KOPT-K1 (cell line): Measurements from ENCODE around the gene XYLB.

Experiments used
- H3K27ac ChIP-seq: fragments of 200-600 bp; sonication (generic); 2 replicates; pipeline ENCODE4 v1.5.1; 2016; ENCODE audit warnings: antibody characterized with exemption, mild to moderate bottlenecking, low read depth, low read length; ENCODE audit not compliant: poor library complexity, severe bottlenecking
- H3K36me3 ChIP-seq: fragments of 200-600 bp; sonication (generic); 2 replicates; pipeline ENCODE4 v1.5.1; 2017; ENCODE audit warnings: antibody characterized with exemption, mild to moderate bottlenecking, low read length, moderate library complexity; ENCODE audit not compliant: insufficient read depth
- H3K9me3 ChIP-seq: fragments of 200-600 bp; sonication (generic); 2 replicates; pipeline ENCODE4 v1.5.1; 2017; ENCODE audit warnings: antibody characterized with exemption, low read length, mild to moderate bottlenecking; ENCODE audit not compliant: insufficient read depth, poor library complexity, severe bottlenecking

XYLB gene

DNA sequence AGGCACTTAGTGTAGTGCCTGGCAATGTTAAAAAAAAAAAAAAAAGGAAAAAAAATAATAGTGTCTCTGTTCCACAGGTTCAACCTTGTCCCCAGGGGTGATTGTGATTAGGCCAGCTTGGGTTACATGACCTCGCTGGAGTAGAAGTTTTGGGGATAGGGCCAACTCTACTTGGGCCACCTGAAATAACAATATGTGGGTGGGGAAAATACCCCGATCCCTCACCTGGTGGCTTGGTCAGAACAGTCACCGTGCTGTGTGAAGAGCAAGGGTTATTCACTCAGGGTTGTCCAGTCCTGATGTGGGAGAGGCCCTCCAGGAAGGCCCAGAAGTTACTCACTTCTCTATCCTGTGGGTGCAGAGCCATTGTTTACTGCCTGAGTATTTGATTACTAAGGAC, 19.5 kb downstream of the XYLB start:
- H3K36me3 ChIP-seq = peaks cover 100% of the 10 kb centered on the region
- H3K27ac ChIP-seq = no peak overlapping the region
- H3K9me3 ChIP-seq = peaks cover 6% of the 10 kb centered on the region

DNA sequence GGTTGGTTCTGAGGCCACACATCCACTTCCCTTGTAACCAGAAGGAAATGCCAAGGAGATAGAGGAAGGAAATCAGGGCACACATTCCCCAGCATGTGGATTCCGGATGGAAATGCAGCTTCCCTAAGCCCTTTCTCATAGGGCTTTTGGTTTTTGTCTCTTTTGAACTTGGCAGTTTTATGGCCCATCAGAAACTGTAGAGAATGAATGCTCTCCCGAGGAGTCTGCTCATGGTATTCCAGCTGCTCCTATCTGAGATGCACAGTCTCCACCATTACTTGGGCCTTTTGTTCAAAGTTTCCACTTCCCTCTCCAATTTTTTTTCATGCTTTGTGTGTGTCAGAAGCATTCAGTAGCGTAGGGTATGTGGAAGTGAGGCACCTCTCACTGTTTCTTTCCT, 21.2 kb downstream of the XYLB start:
- Histone ChIP-seq H3K27ac (no peak overlapping the region), H3K9me3 (peaks cover 6% of the 10 kb centered on the region), H3K36me3 (peaks cover 98% of the 10 kb centered on the region)

DNA sequence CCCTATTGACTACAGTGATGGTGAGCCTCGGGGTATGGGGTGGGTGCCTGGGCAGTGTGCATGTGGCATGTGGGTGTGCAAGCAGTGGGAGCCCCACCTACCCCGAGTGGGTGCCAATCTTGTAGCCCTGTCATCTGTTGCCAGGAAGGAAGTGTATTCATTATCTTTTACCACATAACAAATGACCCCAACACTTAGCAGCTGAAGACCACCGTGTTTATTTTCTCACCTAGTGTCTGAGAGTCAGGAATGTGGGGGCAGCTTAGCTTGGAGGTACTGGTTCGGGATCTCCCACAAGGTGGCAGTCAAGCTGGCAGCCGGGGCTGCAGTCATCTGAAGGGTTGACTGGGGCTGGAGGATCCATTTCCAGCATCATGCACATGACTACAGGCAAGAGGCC, 21.7 kb downstream of the XYLB start:
- H3K27ac ChIP-seq = no peak overlapping the region
- H3K9me3 ChIP-seq = peaks cover 6% of the 10 kb centered on the region
- peaks cover 98% of the 10 kb centered on the region for H3K36me3 ChIP-seq

DNA sequence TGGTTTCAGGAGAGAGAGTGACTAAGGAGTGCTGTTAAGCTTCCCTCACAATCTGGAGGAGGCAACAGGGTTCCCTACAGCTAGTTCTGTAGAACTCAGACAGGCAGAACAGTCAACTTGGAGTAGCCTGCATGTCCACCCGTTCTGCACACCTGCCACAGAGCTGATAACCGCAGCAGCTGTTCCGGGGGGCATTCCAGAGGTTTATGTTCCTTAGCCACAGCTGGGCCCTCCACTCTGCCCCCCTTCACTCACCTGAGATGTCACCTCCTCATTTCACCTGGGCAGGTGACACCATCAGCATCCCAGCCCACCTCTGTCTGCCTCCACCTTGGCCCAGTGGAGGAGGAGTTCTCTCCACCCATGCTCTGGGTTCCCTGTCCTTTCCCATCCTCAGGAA, 22.6 kb downstream of the XYLB start:
- Histone ChIP-seq H3K27ac (no peak overlapping the region), H3K9me3 (peaks cover 6% of the 10 kb centered on the region), H3K36me3 (peaks cover 98% of the 10 kb centered on the region)

DNA sequence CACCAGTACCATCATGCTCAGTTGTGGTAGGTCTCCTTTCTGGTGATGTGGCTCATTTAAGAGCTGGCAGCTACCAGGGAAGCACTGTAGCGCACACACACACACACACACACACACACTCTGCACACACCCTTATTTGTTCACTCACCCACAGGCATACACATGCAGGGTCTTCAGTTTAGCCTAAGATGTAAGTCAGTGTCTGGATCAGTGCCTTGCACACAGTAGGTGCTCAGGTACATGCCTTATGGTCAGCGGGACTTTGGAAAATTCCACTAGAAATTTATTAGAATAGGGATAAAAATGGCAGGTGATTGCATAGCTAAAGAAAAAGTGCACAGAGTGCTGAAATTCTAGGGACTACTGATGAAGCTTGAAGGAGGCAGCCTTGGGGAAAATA, 23.6 kb downstream of the XYLB start:
- peaks cover 6% of the 10 kb centered on the region for H3K9me3 ChIP-seq
- H3K36me3 ChIP-seq = peaks cover 97% of the 10 kb centered on the region

DNA sequence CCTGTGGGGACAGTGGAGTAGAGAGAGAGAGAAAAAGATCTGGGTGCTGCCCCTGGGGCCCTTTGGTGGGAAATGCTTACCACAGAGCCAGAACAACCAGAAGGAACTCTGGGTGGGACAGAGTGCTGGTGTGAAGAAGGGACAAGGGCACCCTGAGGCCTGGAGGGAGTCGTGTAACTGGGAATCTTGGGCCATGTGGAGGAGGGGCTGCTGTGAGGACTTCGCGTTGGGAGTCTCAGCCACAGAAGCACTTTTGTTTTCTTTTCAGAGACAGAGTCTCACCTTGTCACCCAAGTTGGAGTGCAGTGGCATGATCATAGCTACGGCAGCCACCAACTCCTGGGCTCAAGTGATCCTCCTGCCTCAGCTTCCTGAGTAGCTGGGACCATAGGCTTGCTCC, 24.3 kb downstream of the XYLB start:
- peaks cover 6% of the 10 kb centered on the region for H3K9me3 ChIP-seq
- H3K36me3 ChIP-seq = peaks cover 97% of the 10 kb centered on the region
- no peak overlapping the region for H3K27ac ChIP-seq

More for the DNA sequence above, 23.6 kb downstream of the XYLB start:
- no peak overlapping the region for H3K27ac ChIP-seq

DNA sequence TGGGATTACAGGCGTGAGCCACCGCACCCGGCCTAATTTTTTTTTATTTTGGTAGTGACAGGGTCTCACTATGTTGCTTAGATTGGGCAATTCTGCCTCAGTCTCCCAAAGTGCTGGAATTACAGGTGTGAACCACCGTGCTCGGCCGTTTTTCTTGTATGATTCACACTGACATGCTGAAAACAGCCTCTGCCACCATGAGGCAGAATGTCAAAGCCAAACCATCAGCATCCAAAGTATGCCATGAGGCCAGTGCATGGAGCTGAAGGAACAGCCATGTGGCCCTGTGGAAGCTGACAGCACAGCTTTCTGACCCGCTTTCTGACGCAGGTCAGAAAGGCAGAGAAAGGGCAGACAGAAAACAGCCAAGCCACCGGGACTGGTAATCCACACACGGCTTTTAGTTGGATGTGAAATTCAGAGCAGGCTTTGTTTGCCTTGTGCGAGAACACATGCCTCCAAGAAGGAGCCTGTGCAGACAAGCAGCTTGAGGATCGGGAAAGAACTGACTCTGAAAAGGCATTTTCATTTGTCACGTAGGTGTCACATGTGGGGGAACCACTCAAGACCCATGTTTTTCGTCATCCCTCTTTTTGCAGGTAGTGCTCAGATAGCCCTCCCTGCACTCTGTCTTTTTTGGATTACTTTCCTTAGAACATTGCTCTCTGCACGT, 25.1 kb downstream of the XYLB start:
- Histone ChIP-seq H3K27ac (no peak overlapping the region), H3K9me3 (peaks cover 6% of the 10 kb centered on the region), H3K36me3 (peaks cover 97% of the 10 kb centered on the region)

DNA sequence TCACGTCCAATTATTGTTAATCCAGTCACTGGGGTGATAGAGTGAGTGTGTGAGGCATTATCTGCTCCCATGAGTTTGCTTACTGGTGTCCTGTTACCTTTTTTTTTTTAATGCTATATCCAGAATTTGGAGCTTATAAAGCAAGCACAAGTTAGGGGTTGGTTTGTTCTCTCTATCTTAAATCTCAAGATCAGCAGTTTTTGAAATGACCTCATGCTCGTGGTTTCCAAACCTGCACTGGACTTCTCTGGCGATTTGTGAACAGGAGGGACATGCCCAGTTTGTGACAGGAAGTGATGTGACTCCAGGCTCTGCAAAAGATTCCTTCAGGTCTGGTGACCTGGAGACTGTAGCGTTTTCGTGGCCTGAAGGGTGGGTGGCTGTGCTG, 25.6 kb downstream of the XYLB start:
- Histone ChIP-seq H3K36me3 (peaks cover 97% of the 10 kb centered on the region), H3K27ac (no peak overlapping the region), H3K9me3 (peaks cover 6% of the 10 kb centered on the region)

DNA sequence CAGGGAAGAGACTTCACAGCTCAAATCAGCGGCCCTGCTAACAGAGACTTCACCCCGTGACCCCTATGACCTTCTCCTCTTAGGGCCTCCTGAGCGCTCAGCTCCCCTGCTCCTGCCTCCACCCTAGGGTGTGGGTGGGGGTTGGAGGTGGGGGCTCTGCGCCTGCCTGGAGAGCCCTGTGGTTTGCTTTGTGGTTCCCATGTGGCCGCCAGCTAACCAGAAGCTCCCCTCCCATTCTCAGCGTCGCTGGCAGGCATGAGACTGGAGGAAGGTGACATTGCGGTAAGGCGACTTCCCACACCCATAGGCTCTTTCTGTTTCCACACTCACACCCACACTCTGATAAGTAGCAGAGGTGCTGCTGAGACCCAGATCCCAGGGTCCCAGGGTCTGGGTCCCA, 27.6 kb downstream of the XYLB start:
- H3K9me3 ChIP-seq = peaks cover 4% of the 10 kb centered on the region
- H3K36me3 ChIP-seq = peaks cover 97% of the 10 kb centered on the region
- no peak overlapping the region for H3K27ac ChIP-seq

DNA sequence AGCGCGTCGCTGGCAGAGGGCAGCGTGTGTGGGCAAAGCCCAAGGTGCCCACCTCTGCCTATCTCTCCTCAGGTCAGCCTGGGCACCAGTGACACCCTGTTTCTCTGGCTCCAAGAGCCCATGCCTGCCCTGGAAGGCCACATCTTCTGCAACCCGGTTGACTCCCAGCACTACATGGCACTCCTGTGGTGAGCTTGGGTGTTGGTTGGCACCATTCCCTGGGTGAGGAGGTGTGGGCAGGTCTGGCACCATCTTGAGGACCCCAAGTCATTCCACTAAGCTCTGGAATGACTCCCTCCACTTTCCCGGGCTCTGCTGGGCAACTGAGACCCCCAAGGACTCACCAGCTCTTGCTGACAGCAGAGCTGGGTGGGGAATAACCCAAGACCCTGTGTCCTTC, 28.5 kb downstream of the XYLB start:
- Histone ChIP-seq H3K27ac (no peak overlapping the region), H3K36me3 (peaks cover 97% of the 10 kb centered on the region), H3K9me3 (peaks cover 8% of the 10 kb centered on the region)

DNA sequence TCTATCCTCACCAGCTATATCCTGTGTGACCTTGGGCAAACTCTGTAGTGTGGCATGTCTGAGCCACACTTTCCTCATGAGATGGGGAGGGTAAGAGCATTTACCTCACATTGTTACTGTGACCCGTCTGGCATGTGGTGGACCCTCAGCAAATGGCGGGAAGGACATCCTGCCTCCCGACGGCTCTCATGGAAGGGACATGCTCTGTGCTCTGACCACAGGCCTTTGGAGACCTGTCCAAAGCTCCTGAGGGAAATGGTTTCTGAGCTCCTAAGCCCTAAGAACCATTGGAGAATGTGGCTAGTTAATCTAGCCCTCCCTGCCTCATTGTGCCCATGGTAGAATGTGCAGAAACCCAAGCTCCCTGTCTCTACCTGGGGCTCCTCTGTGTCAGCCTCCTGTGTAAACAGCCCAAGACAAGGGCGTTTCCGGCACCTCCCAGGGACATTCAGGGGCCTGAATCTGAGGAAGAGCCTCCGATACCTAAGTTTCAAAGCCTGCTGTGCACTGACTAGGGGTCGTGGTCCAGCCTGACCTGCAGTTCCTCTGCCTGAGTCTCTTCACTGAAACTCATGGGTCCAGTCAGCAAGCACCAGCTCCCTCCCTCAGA, 29.0 kb downstream of the XYLB start:
- Histone ChIP-seq H3K27ac (no peak overlapping the region), H3K9me3 (peaks cover 14% of the 10 kb centered on the region), H3K36me3 (peaks cover 97% of the 10 kb centered on the region)

DNA sequence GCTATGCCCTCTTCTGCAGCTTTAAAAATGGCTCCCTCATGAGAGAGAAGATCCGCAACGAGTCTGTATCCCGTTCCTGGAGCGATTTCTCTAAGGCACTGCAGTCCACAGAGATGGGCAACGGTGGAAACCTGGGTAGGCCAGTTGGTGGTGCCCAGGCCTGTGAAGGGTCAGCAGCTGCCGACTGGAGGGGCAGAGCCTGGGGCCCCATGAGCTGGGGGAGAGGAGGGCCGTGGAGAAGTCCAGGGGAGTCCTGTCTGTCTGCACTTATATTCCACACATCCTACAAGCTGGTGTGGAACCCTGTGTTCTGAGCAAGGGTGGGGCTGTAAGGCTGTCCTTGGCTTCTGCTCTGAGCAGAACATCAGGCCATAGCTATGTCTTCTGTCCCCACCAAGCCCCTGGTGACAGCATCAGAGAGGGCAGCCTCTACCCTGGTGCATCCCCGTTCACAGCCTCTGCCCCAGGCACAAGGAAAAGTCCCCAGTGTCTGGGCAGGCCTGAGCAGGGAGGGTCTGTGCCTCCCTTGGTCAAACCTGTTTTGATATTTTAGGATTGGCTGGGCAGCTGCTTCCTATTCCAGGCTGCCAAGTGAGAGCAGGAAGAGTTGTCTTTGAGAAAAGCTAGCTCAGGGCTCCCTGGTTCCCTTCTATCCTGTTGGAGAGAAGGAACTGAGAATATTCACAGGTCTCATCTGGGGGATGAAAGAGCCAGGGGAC, 29.7 kb downstream of the XYLB start:
- Histone ChIP-seq H3K9me3 (peaks cover 20% of the 10 kb centered on the region), H3K36me3 (peaks cover 98% of the 10 kb centered on the region), H3K27ac (no peak overlapping the region)

DNA sequence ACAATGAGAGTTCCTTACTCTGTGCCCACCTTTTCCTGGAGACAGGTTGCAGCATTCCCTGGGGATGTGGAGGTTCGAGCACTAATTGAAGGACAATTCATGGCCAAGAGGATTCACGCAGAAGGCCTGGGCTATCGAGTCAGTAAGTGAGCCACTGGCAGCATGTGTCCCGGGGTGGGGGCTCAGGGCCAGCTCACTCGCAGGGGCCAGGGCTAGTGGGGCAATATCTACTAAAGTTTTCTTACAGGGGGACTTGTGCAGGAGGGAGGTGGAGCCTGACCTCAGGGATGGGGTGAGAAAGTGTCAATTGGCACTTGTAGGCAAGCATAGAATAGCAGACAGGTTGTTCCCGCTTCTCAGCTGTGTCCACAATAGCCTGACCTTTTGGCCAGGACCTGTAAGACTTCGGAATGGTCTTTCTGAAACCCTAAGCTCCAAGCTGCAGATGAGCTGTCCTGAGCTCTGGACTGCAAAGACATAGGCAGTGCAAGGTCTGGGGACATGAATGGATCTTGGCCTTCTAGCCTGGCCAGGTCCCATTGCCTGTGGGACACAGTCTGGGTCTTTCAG, 32.7 kb downstream of the XYLB start:
- H3K9me3 ChIP-seq = peaks cover 24% of the 10 kb centered on the region
- peaks cover 99% of the 10 kb centered on the region for H3K36me3 ChIP-seq
- H3K27ac ChIP-seq = no peak overlapping the region

DNA sequence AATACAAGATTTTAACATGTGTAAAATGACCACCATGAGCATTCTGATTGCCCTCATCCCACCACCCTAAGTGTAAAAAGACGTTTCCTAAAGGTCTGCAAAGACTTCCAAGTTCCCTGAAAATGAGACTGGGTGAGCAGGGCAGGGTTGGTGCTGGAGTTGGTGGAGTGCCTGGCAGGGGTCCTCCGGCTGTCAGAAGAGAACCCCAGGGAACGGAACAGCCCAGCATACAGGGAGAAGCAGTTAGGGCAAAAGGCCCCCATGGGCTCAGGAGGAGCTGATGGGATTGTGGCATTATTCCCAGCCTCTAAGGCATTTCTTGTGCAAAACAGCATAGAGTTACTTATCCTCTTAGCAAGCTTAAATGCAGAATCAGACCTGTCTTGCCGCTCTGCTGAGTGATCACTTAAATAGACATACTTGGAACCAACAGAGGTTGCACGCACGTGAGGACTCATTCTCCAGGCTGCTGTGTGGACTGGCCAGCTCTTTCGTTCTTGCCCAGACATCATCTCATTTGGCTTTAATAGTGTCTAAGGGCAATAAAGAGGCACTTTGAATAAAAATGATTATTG, 36.0 kb downstream of the XYLB start:
- Histone ChIP-seq H3K9me3 (peaks cover 45% of the 10 kb centered on the region), H3K36me3 (peaks cover 99% of the 10 kb centered on the region), H3K27ac (no peak overlapping the region)

DNA sequence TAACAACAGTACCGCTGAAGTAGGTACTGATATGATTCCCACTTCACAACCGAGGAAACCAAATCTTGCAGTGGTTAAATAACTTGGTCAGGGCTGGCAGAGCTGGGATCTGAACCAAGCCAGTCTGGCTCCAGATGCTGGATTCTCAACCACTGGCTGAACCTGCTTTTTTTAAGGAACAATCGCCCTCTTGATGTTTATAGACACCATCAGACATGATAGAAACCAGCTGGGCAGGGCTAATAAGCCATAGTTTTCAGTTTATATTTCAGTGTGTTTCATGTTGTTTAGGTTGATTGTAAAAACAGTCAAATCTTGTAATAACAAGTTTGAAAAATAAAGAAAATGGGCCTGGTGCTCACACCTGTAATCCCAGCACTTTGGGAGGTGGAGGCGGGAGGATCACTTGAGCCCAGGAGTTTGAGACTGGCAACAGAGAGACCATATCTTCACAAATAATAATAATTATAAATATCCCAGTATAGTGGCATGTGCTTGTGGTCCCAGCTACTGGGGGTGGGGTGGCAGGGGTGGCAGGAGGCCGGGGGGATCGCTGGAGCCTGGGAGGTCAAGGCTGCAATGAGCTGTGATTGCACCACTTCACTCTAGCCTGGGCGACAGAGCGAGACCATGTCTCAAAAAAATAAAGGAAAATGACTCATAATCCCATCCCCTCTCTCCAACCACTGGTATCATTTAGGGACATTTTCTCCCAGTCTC, 36.7 kb downstream of the XYLB start:
- Histone ChIP-seq H3K9me3 (peaks cover 50% of the 10 kb centered on the region), H3K27ac (no peak overlapping the region), H3K36me3 (peaks cover 96% of the 10 kb centered on the region)
